Nephron (organoid): ENCODE results near the gene PCGF3.

Experiments
- H3K27ac Mint-ChIP-seq, 3 experiments: 2 replicates each; pipeline ENCODE4 v1.8.0; 2020; ENCODE audit warnings: mixed read lengths in 3 of 3, mild to moderate bottlenecking in 2 of 3, moderate library complexity in 1 of 3
- H3K27me3 Mint-ChIP-seq: 2 replicates; pipeline ENCODE4 v1.8.0; 2021; ENCODE audit warnings: low read depth, mild to moderate bottlenecking, moderate library complexity, mixed read lengths
- H3K36me3 Mint-ChIP-seq: 2 replicates; pipeline ENCODE4 v1.8.0; 2020; ENCODE audit warnings: low read depth, mixed read lengths
- H3K4me1 Mint-ChIP-seq: 2 replicates; pipeline ENCODE4 v1.8.0; 2020; ENCODE audit warnings: mixed read lengths
- H3K4me3 Mint-ChIP-seq, 3 experiments: 2 replicates each; pipeline ENCODE4 v1.8.0; 2020; ENCODE audit warnings: mild to moderate bottlenecking in 3 of 3, mixed read lengths in 3 of 3, moderate library complexity in 2 of 3
- H3K9me3 Mint-ChIP-seq: 2 replicates; pipeline ENCODE4 v1.8.0; 2020; ENCODE audit warnings: mixed read lengths
- TF ChIP-seq, protein P1 (sequence below), 3 experiments: fragments of 200-600 bp; sonication (generic); IDR thresholded peaks; one replicate each; pipeline ENCODE4 v1.5.0; 2021; ENCODE audit warnings: antibody characterized with exemption in 3 of 3; ENCODE audit not compliant: unreplicated experiment in 3 of 3

The PCGF3 gene

GRCh38 chr4:673349-674091 lies 32.1 kb upstream of the PCGF3 start:
- peak overlapping the region; percentile 38 to 85 (median 77) for H3K27ac Mint-ChIP-seq
- H3K36me3 Mint-ChIP-seq, result peaks cover 22% of the 10 kb centered on the region
- peaks cover 7% of the 10 kb centered on the region for H3K27me3 Mint-ChIP-seq
- H3K9me3 Mint-ChIP-seq, result no peaks in the 10 kb centered on the region
- TF ChIP-seq, protein P1, sequence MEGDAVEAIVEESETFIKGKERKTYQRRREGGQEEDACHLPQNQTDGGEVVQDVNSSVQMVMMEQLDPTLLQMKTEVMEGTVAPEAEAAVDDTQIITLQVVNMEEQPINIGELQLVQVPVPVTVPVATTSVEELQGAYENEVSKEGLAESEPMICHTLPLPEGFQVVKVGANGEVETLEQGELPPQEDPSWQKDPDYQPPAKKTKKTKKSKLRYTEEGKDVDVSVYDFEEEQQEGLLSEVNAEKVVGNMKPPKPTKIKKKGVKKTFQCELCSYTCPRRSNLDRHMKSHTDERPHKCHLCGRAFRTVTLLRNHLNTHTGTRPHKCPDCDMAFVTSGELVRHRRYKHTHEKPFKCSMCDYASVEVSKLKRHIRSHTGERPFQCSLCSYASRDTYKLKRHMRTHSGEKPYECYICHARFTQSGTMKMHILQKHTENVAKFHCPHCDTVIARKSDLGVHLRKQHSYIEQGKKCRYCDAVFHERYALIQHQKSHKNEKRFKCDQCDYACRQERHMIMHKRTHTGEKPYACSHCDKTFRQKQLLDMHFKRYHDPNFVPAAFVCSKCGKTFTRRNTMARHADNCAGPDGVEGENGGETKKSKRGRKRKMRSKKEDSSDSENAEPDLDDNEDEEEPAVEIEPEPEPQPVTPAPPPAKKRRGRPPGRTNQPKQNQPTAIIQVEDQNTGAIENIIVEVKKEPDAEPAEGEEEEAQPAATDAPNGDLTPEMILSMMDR (IDR thresholded peaks at IDR 0.05; ENCODE audit: unreplicated experiment in 3 of 3), result no peak
- H3K4me1 Mint-ChIP-seq, result peaks cover 20% of the 10 kb centered on the region
- peak overlapping the region; percentile 88 to 94 (median 90) for H3K4me3 Mint-ChIP-seq

GRCh38 chr4:674172-675035 lies 31.2 kb upstream of the PCGF3 start, which contains the start of the genes ATP5ME and MYL5:
ATP5ME (minus strand) TSS chr4:674276; CDS start chr4:674247, 29 bp downstream.
MYL5 (plus strand) TSS chr4:674542; CDS start chr4:678027, 3,485 bp downstream.
- H3K36me3 Mint-ChIP-seq, result peaks cover 22% of the 10 kb centered on the region

DNA sequence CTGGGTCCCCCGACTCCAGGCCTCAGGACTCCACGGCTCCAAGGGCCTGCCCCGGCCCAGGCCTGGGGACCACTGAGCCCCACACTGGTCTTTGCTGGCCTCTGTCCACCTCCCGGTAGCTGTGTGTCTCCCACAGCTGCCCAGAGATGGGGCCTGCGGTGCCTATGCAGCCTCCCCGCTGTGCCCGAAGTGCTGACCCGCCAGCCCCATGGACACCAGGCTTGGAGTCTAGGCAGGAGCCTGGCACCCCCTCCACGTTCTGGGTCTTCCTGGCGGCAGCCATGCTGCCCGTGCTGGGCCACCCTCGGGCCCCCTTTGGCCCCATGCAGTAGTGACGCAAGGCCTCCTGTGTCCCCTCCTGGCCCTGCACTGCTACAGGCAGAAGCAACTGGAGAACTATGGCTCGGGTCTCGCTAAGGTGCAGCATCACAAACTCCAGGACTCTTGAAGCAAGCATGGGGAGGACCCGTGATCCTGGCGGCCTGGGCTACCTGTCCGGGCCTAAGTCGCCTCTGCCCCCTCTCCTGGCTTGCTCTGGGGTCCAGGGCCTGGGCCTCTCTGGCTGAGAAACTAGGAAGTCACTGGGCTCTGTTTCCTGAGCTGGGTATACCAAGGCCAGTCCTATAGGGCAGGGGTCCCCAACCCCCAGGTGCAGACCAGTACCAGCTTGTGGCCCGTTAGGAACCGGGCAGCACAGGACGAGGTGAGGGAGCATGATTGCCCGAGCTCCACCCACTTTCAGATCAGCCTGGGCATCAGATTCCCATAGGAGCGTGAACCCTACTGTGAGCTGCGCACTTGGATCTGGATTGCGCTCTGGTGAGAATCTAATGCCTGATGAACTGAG lies 30.4 kb upstream of the PCGF3 start:
- H3K27me3 Mint-ChIP-seq, result peaks cover 7% of the 10 kb centered on the region
- TF ChIP-seq, protein P1 (IDR thresholded peaks at IDR 0.05; ENCODE audit: unreplicated experiment in 3 of 3), result no peak
- H3K9me3 Mint-ChIP-seq, result no peaks in the 10 kb centered on the region
- peaks cover 20% of the 10 kb centered on the region for H3K4me1 Mint-ChIP-seq
- H3K27ac Mint-ChIP-seq, result peak overlapping the region in 2 of 3 experiments; percentile 33 to 42
- H3K36me3 Mint-ChIP-seq, result peaks cover 22% of the 10 kb centered on the region
- peak overlapping the region; percentile 90 to 95 (median 94) for H3K4me3 Mint-ChIP-seq

More at GRCh38 chr4:674172-675035, 31.2 kb upstream of the PCGF3 start, which contains the start of the genes ATP5ME and MYL5:
- Mint-ChIP-seq H3K9me3 (no peaks in the 10 kb centered on the region), H3K4me3 (peak within 1 kb of the TSS; percentile 90 to 95 (median 94)), H3K4me1 (peaks cover 20% of the 10 kb centered on the region), H3K27me3 (peaks cover 7% of the 10 kb centered on the region), H3K27ac (peak within 1 kb of the TSS; percentile 38 to 85 (median 80))
- TF ChIP-seq, protein P1 (IDR thresholded peaks at IDR 0.05; ENCODE audit: unreplicated experiment in 3 of 3), result peak; percentile 92 to 98 (median 94)

GRCh38 chr4:675980-676870 lies 29.4 kb upstream of the PCGF3 start:
- Mint-ChIP-seq H3K27ac (peak overlapping the region; percentile 42 to 78 (median 57)), H3K27me3 (peaks cover 7% of the 10 kb centered on the region), H3K36me3 (peaks cover 14% of the 10 kb centered on the region), H3K9me3 (no peaks in the 10 kb centered on the region), H3K4me1 (peaks cover 20% of the 10 kb centered on the region), H3K4me3 (peak overlapping the region; percentile 90 to 95 (median 94))
- TF ChIP-seq, protein P1 (IDR thresholded peaks at IDR 0.05; ENCODE audit: unreplicated experiment in 3 of 3), result no peak
